Cardiac fibroblast (primary cell): ENCODE measurements around the gene PLP2.

Experiments
- DNase-seq, 2 donors: peaks; one replicate each; pipeline versions ENCODE4 v3.0.0 to v3.0.0-alpha.2; 2010; ENCODE audit warnings: low read depth in 2 of 2
- H3K4me3 ChIP-seq, 2 donors: replicated peaks in 1 of 2; 1 replicate in 1 of 2; 2 replicates in 1 of 2; pipeline ENCODE4 v1.5.1; 2011; ENCODE audit warnings: low read depth in 2 of 2, low read length in 2 of 2, mild to moderate bottlenecking in 2 of 2, moderate library complexity in 1 of 2
- TF ChIP-seq, protein P1 (sequence below): IDR thresholded peaks from one replicate; pipeline ENCODE4 v1.5.1; 2011; ENCODE audit warnings: low read depth, mild to moderate bottlenecking, low read length, inconsistent platforms

Gene PLP2

DNA sequence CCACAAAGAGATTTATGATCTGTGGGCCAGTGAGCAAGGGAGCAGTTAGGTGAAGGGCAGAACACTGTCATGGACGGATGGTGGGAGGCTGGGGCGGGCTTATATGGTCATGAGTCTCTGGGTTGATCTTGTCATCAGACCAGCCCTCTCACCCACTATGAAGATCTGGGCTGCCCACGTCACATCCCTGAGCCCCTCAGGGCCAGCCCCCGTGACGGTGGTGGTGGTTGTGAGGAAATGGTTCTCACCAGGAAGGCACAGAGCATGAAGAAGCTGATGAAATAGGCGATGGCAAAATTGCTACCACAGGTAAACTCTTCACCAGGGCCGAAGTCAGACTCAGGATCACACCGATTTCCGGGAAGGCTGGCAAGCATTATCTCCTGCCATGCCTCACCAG, 39.4 kb downstream of the PLP2 start:
- TF ChIP-seq, protein P1, sequence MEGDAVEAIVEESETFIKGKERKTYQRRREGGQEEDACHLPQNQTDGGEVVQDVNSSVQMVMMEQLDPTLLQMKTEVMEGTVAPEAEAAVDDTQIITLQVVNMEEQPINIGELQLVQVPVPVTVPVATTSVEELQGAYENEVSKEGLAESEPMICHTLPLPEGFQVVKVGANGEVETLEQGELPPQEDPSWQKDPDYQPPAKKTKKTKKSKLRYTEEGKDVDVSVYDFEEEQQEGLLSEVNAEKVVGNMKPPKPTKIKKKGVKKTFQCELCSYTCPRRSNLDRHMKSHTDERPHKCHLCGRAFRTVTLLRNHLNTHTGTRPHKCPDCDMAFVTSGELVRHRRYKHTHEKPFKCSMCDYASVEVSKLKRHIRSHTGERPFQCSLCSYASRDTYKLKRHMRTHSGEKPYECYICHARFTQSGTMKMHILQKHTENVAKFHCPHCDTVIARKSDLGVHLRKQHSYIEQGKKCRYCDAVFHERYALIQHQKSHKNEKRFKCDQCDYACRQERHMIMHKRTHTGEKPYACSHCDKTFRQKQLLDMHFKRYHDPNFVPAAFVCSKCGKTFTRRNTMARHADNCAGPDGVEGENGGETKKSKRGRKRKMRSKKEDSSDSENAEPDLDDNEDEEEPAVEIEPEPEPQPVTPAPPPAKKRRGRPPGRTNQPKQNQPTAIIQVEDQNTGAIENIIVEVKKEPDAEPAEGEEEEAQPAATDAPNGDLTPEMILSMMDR = no peak
- H3K4me3 ChIP-seq = no peak overlapping the region
- no peak for DNase-seq

- DNase-seq = no peak
- H3K4me3 ChIP-seq = no peak overlapping the region
- TF ChIP-seq, protein P1 = no peak
Measured at GRCh38 chrX:49212209-49212608, 40.5 kb downstream of the PLP2 start.

DNA sequence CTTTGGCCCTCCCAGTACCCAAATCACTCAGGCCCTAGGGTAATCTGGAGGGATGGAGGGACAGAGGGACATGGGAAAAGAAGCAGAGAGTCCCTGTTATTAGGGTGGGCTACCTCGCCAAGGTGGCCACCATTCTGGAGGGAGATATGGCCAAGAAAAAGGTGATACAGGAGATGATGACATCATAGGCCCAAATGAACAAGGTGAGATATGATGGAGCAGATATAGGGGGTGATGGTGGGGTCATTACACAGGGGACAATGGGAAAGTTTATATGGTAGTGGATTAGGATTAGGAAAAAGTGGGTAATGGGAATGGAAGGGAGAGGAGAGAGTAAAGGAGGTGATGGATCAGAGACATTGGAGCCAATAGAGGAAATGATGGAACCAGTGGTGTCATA, 41.2 kb downstream of the PLP2 start:
- no peak for DNase-seq
- no peak overlapping the region for H3K4me3 ChIP-seq
- TF ChIP-seq, protein P1 = no peak

- H3K4me3 ChIP-seq = no peak overlapping the region
- DNase-seq = no peak
- TF ChIP-seq, protein P1 = no peak
Measured at GRCh38 chrX:49214416-49214815, 42.7 kb downstream of the PLP2 start.

DNA sequence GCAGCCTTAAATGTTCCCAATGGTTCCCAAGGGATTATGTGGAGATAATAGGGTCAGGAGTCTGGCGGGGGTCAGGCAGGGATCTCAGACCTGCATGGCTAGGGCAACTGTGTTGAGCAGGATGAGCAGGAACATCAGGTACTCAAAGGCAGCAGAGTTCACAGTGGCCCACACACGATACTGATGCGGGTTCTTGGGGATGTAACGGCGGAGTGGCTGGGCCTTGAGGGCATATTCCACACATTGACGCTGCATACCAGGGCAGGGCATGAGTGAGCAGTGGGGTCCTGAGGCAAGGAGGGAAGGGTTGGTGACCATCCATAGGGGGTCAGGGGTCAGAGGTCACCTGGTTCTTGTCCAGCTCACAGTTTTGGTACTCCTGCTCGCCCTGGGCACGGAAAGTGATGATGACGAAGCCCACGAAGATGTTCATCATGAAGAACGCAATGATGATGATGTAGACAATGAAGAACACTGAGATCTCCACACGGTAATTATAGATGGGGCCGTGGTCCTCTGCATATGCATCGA, 43.4 kb downstream of the PLP2 start:
- H3K4me3 ChIP-seq = no peak overlapping the region
- TF ChIP-seq, protein P1 = no peak
- no peak for DNase-seq

GRCh38 chrX:49220100-49220499, 48.4 kb downstream of the PLP2 start:
- TF ChIP-seq, protein P1 = no peak
- no peak overlapping the region for H3K4me3 ChIP-seq
- no peak for DNase-seq

DNA sequence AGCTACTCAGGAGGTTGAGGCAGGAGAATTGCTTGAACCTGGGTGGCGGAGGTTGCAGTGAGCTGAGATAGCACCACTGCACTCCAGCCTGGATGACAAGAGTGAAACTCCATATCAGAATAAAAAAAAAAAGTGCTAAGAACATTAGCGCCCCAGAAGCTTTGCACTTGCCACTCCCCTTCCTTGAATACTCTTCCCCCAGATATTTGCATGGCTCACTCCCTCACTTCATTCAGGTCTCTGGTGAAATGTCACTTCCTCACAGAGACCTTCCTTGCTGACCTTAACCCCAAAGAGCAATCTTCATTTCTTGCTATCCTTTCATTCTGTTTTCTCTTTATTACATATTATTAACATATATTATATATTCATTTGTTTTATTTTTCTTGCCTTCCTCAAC, 50.2 kb downstream of the PLP2 start:
- no peak for DNase-seq
- TF ChIP-seq, protein P1 = no peak
- no peak overlapping the region for H3K4me3 ChIP-seq
